GM21381 (cell line): Measurements from ENCODE around the gene SV2C.

Experiments
- ATAC-seq: cut with Tn5 transposase; IDR thresholded peaks from one replicate; pipeline ENCODE4 v1.9.1; 2021; ENCODE audit warnings: mild to moderate bottlenecking, moderate library complexity; ENCODE audit not compliant: unreplicated experiment

SV2C gene

GRCh38 chr5:76376148-76376865, 293.1 kb downstream of the SV2C start:
- ATAC-seq, result no peak

GRCh38 chr5:76376866-76377230, 293.7 kb downstream of the SV2C start:
- no peak for ATAC-seq

GRCh38 chr5:76378355-76378754, 295.2 kb downstream of the SV2C start:
- ATAC-seq, result no peak

- ATAC-seq, result no peak
Observed at GRCh38 chr5:76379316-76379715, 296.1 kb downstream of the SV2C start.

- no peak for ATAC-seq
Observed at GRCh38 chr5:76379855-76380254, 296.7 kb downstream of the SV2C start.

GRCh38 chr5:76380346-76381066, 297.3 kb downstream of the SV2C start:
- no peak for ATAC-seq

GRCh38 chr5:76383126-76383832, 300.1 kb downstream of the SV2C start:
- no peak for ATAC-seq

- ATAC-seq, result no peak
Observed at GRCh38 chr5:76384189-76384588, 301.0 kb downstream of the SV2C start.

GRCh38 chr5:76384705-76385104, 301.5 kb downstream of the SV2C start:
- no peak for ATAC-seq

- ATAC-seq, result no peak
Observed at GRCh38 chr5:76385540-76385939, 302.4 kb downstream of the SV2C start.

- no peak for ATAC-seq
Observed at GRCh38 chr5:76386360-76386759, 303.2 kb downstream of the SV2C start.

GRCh38 chr5:76388236-76388635, 305.1 kb downstream of the SV2C start:
- no peak for ATAC-seq

- no peak for ATAC-seq
Observed at GRCh38 chr5:76388791-76389512, 305.8 kb downstream of the SV2C start.

GRCh38 chr5:76389513-76390154, 306.5 kb downstream of the SV2C start:
- ATAC-seq, result no peak

- ATAC-seq, result no peak
Observed at GRCh38 chr5:76391014-76391413, 307.8 kb downstream of the SV2C start.

- no peak for ATAC-seq
Observed at GRCh38 chr5:76393035-76393680, 310.0 kb downstream of the SV2C start.

GRCh38 chr5:76397200-76397599, 314.0 kb downstream of the SV2C start:
- no peak for ATAC-seq

GRCh38 chr5:76399268-76399667, 316.1 kb downstream of the SV2C start:
- no peak for ATAC-seq

GRCh38 chr5:76400466-76400865, 317.3 kb downstream of the SV2C start:
- ATAC-seq, result no peak

GRCh38 chr5:76401801-76402250, 318.6 kb downstream of the SV2C start:
- ATAC-seq, result no peak
